ENCODE data around the gene KRTAP13-3. TPM values are rescaled to one million over a fixed set of nuclear protein-coding genes. Genes with fewer than 3 reads are reported as not detected.

Gene KRTAP13-3
- total and polyA plus RNA-seq, 10 of the 15 experiments (the other 5 are each of a cell fraction or from before 2014, with no cell fraction given), result not detected

GRCh38 chr21:30447056-30447455 is 21.3 kb upstream of the KRTAP13-3 start:
- DNase-seq (ENCODE audit: low read depth, low spot score), result no peak
- H3K36me3 ChIP-seq (ENCODE audit: control insufficient read depth in 2 of 2, insufficient read depth in 2 of 2, low read length in 1 of 2), result no peaks in the 10 kb centered on the region
- no peak for FAIRE-seq
- intact Hi-C loops (cut with micrococcal nuclease; ENCODE audit: unreplicated experiment), result loop anchor here (10.0 kb wide), 1 partner anchor 58 kb away; the partner anchor contains the start of gene KRTAP19-5
- H3K9ac ChIP-seq (ENCODE audit: control insufficient read depth, insufficient read depth, low read length), result no peak overlapping the region
- ChIA-PET CTCF (no interaction called here), RAD21 (ENCODE audit: unreplicated experiment) (no interaction called here), POLR2A (no interaction called here), SMC1A (ENCODE audit: uncharacterized antibody, unreplicated experiment) (no interaction called here)
- no peak for TF ChIP-seq POLR2AphosphoS5 (IDR thresholded peaks at IDR 0.05; ENCODE audit: low read length)
- no peak for TF ChIP-seq KAT2A (conservative IDR thresholded peaks at IDR 0.05; ENCODE audit: control insufficient read depth, low read depth, low read length)
- TF ChIP-seq SIN3A (IDR thresholded peaks at IDR 0.05; ENCODE audit: low read depth, low read length), result no peak
- TF ChIP-seq MTA2 (IDR thresholded peaks at IDR 0.05; ENCODE audit: low read depth), result no peak
- TF ChIP-seq, protein P1, sequence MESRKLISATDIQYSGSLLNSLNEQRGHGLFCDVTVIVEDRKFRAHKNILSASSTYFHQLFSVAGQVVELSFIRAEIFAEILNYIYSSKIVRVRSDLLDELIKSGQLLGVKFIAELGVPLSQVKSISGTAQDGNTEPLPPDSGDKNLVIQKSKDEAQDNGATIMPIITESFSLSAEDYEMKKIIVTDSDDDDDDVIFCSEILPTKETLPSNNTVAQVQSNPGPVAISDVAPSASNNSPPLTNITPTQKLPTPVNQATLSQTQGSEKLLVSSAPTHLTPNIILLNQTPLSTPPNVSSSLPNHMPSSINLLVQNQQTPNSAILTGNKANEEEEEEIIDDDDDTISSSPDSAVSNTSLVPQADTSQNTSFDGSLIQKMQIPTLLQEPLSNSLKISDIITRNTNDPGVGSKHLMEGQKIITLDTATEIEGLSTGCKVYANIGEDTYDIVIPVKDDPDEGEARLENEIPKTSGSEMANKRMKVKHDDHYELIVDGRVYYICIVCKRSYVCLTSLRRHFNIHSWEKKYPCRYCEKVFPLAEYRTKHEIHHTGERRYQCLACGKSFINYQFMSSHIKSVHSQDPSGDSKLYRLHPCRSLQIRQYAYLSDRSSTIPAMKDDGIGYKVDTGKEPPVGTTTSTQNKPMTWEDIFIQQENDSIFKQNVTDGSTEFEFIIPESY (IDR thresholded peaks at IDR 0.05), result no peak
- no peaks in the 10 kb centered on the region for H3K27me3 ChIP-seq (replicated peaks in 1 of 2; ENCODE audit: control insufficient read depth in 2 of 2, insufficient read depth in 2 of 2, low read length in 1 of 2)
- no peak overlapping the region for H3K27ac ChIP-seq (ENCODE audit: control insufficient read depth, insufficient read depth)
- BruUV-seq (replicated peaks), result no TSS peak
- no peaks in the 10 kb centered on the region for H4K20me1 ChIP-seq (ENCODE audit: control insufficient read depth, insufficient read depth)
- ATAC-seq, result no peak
- H3K4me1 ChIP-seq (ENCODE audit: control insufficient read depth, insufficient read depth, low read length), result no peaks in the 10 kb centered on the region
- H3K4me3 ChIP-seq, result no peak overlapping the region
- in situ Hi-C loops (cut with MboI), result no loop called here
- no peaks in the 10 kb centered on the region for H3K9me3 ChIP-seq (replicated peaks; ENCODE audit: control insufficient read depth, insufficient read depth, low read length)
- 0% methylated on average over 4 of the region's 4 CpGs for WGBS (ENCODE audit: insufficient coverage, insufficient replicate concordance, low lambda C conversion rate, missing lambda C conversion rate)
- no peaks in the 10 kb centered on the region for H3K79me2 ChIP-seq (ENCODE audit: control insufficient read depth, insufficient read depth, low read length)
- H2AFZ ChIP-seq (ENCODE audit: control insufficient read depth, low read depth, low read length), result no peak overlapping the region
- H3K4me2 ChIP-seq (ENCODE audit: control insufficient read depth, insufficient read depth), result no peak overlapping the region

GRCh38 chr21:30444204-30444603 is 18.5 kb upstream of the KRTAP13-3 start:
- in situ Hi-C loops (cut with MboI), result no loop called here
- H4K20me1 ChIP-seq (ENCODE audit: control insufficient read depth, insufficient read depth), result no peaks in the 10 kb centered on the region
- RAD21 ChIA-PET (ENCODE audit: unreplicated experiment), result no interaction called here
- no peak overlapping the region for H3K4me3 ChIP-seq
- H3K27me3 ChIP-seq (replicated peaks in 1 of 2; ENCODE audit: control insufficient read depth in 2 of 2, insufficient read depth in 2 of 2, low read length in 1 of 2), result no peaks in the 10 kb centered on the region
- H3K36me3 ChIP-seq (ENCODE audit: control insufficient read depth in 2 of 2, insufficient read depth in 2 of 2, low read length in 1 of 2), result no peaks in the 10 kb centered on the region
- TF ChIP-seq ZNF274 (IDR thresholded peaks at IDR 0.05; ENCODE audit: insufficient read depth, insufficient read length) (no peak), IKZF2 (IDR thresholded peaks at IDR 0.05) (no peak), PAX8 (IDR thresholded peaks at IDR 0.05) (no peak), TARDBP (IDR thresholded peaks at IDR 0.05; ENCODE audit: borderline replicate concordance) (no peak), RBBP5 (conservative IDR thresholded peaks at IDR 0.05) (no peak), NBN (IDR thresholded peaks at IDR 0.05) (no peak), TBL1XR1 (IDR thresholded peaks at IDR 0.05; ENCODE audit: low read depth, low read length) (no peak), SMARCA5 (IDR thresholded peaks at IDR 0.05) (no peak), BACH1 (IDR thresholded peaks at IDR 0.05; ENCODE audit: borderline replicate concordance) (no peak), SP1 (IDR thresholded peaks at IDR 0.05; ENCODE audit: low read depth, low read length) (no peak)
- H3K27ac ChIP-seq (ENCODE audit: control insufficient read depth, insufficient read depth), result no peak overlapping the region
- H3K9ac ChIP-seq (ENCODE audit: control insufficient read depth, insufficient read depth, low read length), result no peak overlapping the region
- WGBS (ENCODE audit: insufficient coverage, insufficient replicate concordance, low lambda C conversion rate, missing lambda C conversion rate), result 0% methylated on average over 1 of the region's 1 CpG
- no peak for ATAC-seq
- CTCF ChIA-PET, result no interaction called here
- SMC1A ChIA-PET (ENCODE audit: uncharacterized antibody, unreplicated experiment), result no interaction called here
- no peak overlapping the region for H3K4me2 ChIP-seq (ENCODE audit: control insufficient read depth, insufficient read depth)
- FAIRE-seq, result no peak
- DNase-seq (ENCODE audit: low read depth, low spot score), result no peak
- no TSS peak for BruUV-seq (replicated peaks)
- no peaks in the 10 kb centered on the region for H3K4me1 ChIP-seq (ENCODE audit: control insufficient read depth, insufficient read depth, low read length)
- intact Hi-C loops (cut with micrococcal nuclease; ENCODE audit: unreplicated experiment), result loop anchor here (10.0 kb wide), 1 partner anchor 61 kb away; the partner anchor contains the start of gene KRTAP19-5
- H3K9me3 ChIP-seq (replicated peaks; ENCODE audit: control insufficient read depth, insufficient read depth, low read length), result no peaks in the 10 kb centered on the region
- no peaks in the 10 kb centered on the region for H3K79me2 ChIP-seq (ENCODE audit: control insufficient read depth, insufficient read depth, low read length)
- POLR2A ChIA-PET, result no interaction called here
- H2AFZ ChIP-seq (ENCODE audit: control insufficient read depth, low read depth, low read length), result no peak overlapping the region
